Measurements from ENCODE around the gene TCERG1.

The TCERG1 gene

GRCh38 chr5:146458894-146459293 is 11.8 kb downstream of the TCERG1 start:
- DNase-seq: no peak

GRCh38 chr5:146461319-146461718 is 14.2 kb downstream of the TCERG1 start:
- no peak for DNase-seq

GRCh38 chr5:146463446-146463845 is 16.3 kb downstream of the TCERG1 start:
- DNase-seq: no peak

- no peak for DNase-seq
These were observed 19.6 kb downstream of the TCERG1 start for GRCh38 chr5:146466521-146467349.

- DNase-seq: no peak
These were observed 20.6 kb downstream of the TCERG1 start for GRCh38 chr5:146467760-146468159.

- DNase-seq: peak; percentile 85
These were observed 26.9 kb downstream of the TCERG1 start for GRCh38 chr5:146474065-146474464.

- no peak for DNase-seq
These were observed 28.2 kb downstream of the TCERG1 start for GRCh38 chr5:146475190-146475780.

- DNase-seq: no peak
These were observed 28.8 kb downstream of the TCERG1 start for GRCh38 chr5:146475906-146476305.

- no peak for DNase-seq
These were observed 35.6 kb downstream of the TCERG1 start for GRCh38 chr5:146482775-146483174.

- DNase-seq: no peak
These were observed 37.7 kb downstream of the TCERG1 start for GRCh38 chr5:146484714-146485391.

- no peak for DNase-seq
These were observed 43.1 kb downstream of the TCERG1 start for GRCh38 chr5:146490089-146490843.

- DNase-seq: no peak
These were observed 47.5 kb downstream of the TCERG1 start for GRCh38 chr5:146494656-146495055.

- DNase-seq: no peak
These were observed 52.5 kb downstream of the TCERG1 start for GRCh38 chr5:146499680-146500079.

GRCh38 chr5:146507428-146507827 is 60.3 kb downstream of the TCERG1 start:
- no peak for DNase-seq

- DNase-seq: peak; percentile 72
These were observed 63.5 kb downstream of the TCERG1 start for GRCh38 chr5:146510559-146511125.

- DNase-seq: no peak
These were observed 66.3 kb downstream of the TCERG1 start for GRCh38 chr5:146513462-146513861.

GRCh38 chr5:146514575-146514974 is 67.4 kb downstream of the TCERG1 start:
- no peak for DNase-seq

- DNase-seq: no peak
These were observed 68.5 kb downstream of the TCERG1 start for GRCh38 chr5:146515473-146516150.

- peak; percentile 60 for DNase-seq
These were observed 69.0 kb downstream of the TCERG1 start, which contains the start of gene GPR151 for GRCh38 chr5:146516151-146516475. Gene GPR151 (minus strand): TSS chr5:146516190. CDS start chr5:146516113, 77 bp downstream.

- DNase-seq: peak; percentile 25
These were observed 72.4 kb downstream of the TCERG1 start for GRCh38 chr5:146519554-146519953.

GRCh38 chr5:146520731-146521130 is 73.6 kb downstream of the TCERG1 start:
- no peak for DNase-seq

- DNase-seq: no peak
These were observed 74.4 kb downstream of the TCERG1 start for GRCh38 chr5:146521403-146522106.

Data from MV-4-11 (cell line).